Stimulated activated CD8-positive, alpha-beta memory T cell treated with anti-CD3 and anti-CD28 coated beads, Interleukin-4, amount 100 ng/mL, for 4 hours (primary cell): ENCODE measurements around the gene DRAM2.
"Not testable (repeated sequence)": the region's sequence is repeated elsewhere in the genome, so short reads cannot be mapped to it uniquely, and the experiment has no call there.

Experiments used
- DNase-seq, 2 donors: peaks; one replicate each; pipeline ENCODE4 v3.0.0-alpha.2; 2020; ENCODE audit warnings: low read depth in 2 of 2, low spot score in 1 of 2

DRAM2 gene

DNA sequence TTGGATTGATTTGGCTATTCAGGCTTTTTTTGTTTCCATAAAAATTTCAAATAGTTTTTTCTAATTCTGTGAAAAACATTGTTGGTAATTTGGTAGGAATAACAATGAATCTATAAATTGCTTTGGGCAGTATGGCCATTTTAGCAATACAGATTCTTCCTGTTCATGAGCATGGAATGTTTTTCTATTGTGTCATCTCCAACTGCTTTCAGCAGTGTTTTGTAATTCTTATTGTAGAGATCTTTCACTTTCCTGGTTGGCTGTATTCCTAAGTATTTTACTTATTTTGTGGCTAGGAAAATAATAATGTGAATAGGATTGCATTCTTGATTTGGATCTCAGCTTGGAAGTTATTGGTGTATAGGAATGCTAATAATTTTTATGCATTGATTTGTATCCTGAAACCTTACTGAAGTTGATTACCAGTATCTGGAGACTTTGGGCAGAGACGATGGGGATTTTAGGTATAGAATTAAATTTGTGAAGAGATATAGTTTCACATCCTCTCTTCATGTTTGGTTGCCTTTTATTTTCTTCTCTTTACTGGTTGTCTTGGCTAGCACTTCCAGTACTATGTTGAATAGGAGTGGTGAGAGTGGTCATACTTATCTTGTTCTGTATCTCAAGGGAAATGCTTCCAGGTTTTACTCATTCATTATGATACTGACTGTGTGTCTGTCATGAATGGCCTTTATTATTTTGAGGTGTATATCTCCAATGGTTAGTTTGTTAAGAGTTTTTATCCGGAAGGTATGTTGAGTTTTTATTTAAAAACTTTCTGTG, 57.3 kb downstream of the DRAM2 start:
- DNase-seq: no peak

DNA sequence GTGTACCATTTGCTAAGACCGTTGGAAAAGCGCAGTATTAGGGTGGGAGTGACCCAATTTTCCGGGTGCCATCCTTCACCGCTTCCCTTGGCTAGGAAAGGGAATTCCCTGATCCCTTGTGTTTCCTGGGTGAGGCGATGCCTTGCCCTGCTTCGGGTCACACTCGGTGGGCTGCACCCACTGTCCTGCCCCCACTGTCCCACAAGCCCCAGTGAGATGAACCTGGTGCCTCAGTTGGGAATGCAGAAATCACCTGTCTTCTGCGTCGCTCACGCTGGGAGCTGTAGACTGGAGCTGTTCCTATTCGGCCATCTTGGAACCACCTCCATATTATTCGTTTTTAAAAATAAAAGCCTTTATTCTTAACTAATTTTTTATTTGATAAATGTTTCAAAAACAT, 60.6 kb downstream of the DRAM2 start:
- DNase-seq: not testable (repeated sequence)

DNA sequence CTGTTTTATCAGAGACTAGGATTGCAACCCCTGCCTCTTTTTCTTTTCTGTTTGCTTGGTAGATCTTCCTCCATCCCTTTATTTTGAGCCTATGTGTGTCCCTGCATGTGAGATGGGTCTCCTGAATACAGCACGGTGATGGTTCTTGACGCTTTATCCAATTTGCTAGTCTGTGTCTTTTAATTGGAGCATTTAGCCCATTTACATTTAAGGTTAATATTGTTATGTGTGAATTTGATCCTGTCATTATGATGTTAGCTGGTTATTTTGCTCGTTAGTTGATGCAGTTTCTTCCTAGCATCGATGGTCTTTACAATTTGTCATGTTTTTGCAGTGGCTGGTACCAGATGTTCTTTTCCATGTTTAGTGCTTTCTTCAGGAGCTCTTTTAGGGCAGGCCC, 62.6 kb downstream of the DRAM2 start:
- not testable (repeated sequence) for DNase-seq
